ENCODE data around the gene C15orf39. TPM values are rescaled to one million over a fixed set of nuclear protein-coding genes. Genes with fewer than 3 reads are reported as not detected.
A peak's percentile ranks its signal among the peaks of the same experiment; 100 is the strongest.

The C15orf39 gene
- total RNA-seq, 1 donor from 2014 or later = 15.0 TPM

GRCh38 chr15:75208501-75209288 is 7.0 kb downstream of the C15orf39 start:
- H3K4me1 ChIP-seq = peaks cover 100% of the 10 kb centered on the region
- H3K27ac ChIP-seq (replicated peaks) = peak overlapping the region; percentile 25
- H3K4me3 ChIP-seq = no peak overlapping the region
- no peak for DNase-seq
- intact Hi-C loops (cut with micrococcal nuclease) = no loop called here
- H3K27me3 ChIP-seq (ENCODE audit: low read depth) = no peaks in the 10 kb centered on the region
- TF ChIP-seq, protein P1, sequence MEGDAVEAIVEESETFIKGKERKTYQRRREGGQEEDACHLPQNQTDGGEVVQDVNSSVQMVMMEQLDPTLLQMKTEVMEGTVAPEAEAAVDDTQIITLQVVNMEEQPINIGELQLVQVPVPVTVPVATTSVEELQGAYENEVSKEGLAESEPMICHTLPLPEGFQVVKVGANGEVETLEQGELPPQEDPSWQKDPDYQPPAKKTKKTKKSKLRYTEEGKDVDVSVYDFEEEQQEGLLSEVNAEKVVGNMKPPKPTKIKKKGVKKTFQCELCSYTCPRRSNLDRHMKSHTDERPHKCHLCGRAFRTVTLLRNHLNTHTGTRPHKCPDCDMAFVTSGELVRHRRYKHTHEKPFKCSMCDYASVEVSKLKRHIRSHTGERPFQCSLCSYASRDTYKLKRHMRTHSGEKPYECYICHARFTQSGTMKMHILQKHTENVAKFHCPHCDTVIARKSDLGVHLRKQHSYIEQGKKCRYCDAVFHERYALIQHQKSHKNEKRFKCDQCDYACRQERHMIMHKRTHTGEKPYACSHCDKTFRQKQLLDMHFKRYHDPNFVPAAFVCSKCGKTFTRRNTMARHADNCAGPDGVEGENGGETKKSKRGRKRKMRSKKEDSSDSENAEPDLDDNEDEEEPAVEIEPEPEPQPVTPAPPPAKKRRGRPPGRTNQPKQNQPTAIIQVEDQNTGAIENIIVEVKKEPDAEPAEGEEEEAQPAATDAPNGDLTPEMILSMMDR (IDR thresholded peaks at IDR 0.05; ENCODE audit: borderline replicate concordance) = no peak
- peaks cover 78% of the 10 kb centered on the region for H3K36me3 ChIP-seq
- no peaks in the 10 kb centered on the region for H3K9me3 ChIP-seq (replicated peaks)

DNA sequence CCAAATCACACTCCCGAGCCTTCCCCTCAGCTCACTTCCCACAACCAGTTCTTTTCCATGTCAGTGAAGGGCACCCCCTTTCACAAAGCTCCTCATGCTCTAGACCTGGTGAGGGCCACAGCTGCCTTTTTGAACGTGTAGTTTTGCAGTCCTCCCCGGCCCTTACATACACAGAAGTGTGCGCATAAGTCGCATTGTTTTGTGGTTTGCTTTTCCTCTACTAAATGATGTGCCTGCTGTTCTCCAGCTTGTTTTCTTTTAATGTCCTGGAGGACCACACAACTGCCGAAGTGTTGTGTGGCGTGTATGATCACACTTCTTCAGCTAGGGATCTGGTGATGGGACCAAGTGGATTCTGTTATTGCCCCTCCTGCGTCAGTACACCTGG is 7.6 kb downstream of the C15orf39 start:
- no peak for DNase-seq
- no peaks in the 10 kb centered on the region for H3K27me3 ChIP-seq (ENCODE audit: low read depth)
- H3K4me3 ChIP-seq = no peak overlapping the region
- peaks cover 98% of the 10 kb centered on the region for H3K4me1 ChIP-seq
- intact Hi-C loops (cut with micrococcal nuclease) = no loop called here
- no peaks in the 10 kb centered on the region for H3K9me3 ChIP-seq (replicated peaks)
- TF ChIP-seq, protein P1 (IDR thresholded peaks at IDR 0.05; ENCODE audit: borderline replicate concordance) = no peak
- H3K36me3 ChIP-seq = peaks cover 78% of the 10 kb centered on the region
- no peak overlapping the region for H3K27ac ChIP-seq (replicated peaks)

GRCh38 chr15:75210811-75211230 is 9.1 kb downstream of the C15orf39 start:
- intact Hi-C loops (cut with micrococcal nuclease) = no loop called here
- no peak overlapping the region for H3K27ac ChIP-seq (replicated peaks)
- no peak overlapping the region for H3K4me3 ChIP-seq
- peaks cover 83% of the 10 kb centered on the region for H3K4me1 ChIP-seq
- H3K9me3 ChIP-seq (replicated peaks) = no peaks in the 10 kb centered on the region
- DNase-seq = no peak
- TF ChIP-seq, protein P1 (IDR thresholded peaks at IDR 0.05; ENCODE audit: borderline replicate concordance) = no peak
- H3K27me3 ChIP-seq (ENCODE audit: low read depth) = no peaks in the 10 kb centered on the region
- H3K36me3 ChIP-seq = peaks cover 81% of the 10 kb centered on the region

DNA sequence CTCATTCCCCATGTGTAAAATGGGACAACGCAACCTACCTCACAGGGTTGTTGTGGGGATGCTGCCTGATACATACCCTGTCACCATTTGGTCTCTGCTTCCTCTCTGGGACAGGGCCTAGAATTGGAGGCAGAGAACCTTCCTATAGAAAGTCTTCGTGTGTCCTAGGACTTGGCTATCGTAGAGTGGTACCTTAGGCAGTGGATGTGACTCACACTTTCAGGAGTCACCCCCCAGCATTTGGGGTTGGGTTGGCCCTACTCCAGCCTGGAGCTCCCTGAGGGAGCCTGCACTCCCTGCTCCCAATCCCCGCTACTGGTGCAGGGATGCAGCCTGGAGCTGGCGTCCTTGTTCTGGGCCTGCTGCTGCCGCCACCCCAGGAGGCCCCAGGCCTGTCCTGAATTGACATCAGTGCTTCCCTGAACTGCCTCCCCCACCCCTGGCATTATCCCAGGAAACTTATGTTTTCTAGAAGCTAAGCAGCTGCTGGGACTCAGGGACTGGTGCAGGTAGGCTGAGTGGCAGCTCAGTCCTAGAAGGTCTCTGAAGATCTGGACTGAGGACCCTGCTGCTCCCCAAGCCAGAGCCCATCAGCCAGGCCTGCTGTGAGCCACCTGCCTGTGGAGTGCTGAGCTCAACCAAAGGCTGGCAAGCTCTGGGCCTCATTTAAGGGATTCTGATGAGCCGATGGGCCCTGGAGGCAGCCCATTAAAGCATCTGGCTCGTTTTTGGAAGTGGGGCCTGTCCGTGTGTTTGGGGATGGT is 9.9 kb downstream of the C15orf39 start:
- no peaks in the 10 kb centered on the region for H3K9me3 ChIP-seq (replicated peaks)
- DNase-seq = no peak
- H3K27ac ChIP-seq (replicated peaks) = no peak overlapping the region
- TF ChIP-seq, protein P1 (IDR thresholded peaks at IDR 0.05; ENCODE audit: borderline replicate concordance) = no peak
- H3K27me3 ChIP-seq (ENCODE audit: low read depth) = no peaks in the 10 kb centered on the region
- intact Hi-C loops (cut with micrococcal nuclease) = no loop called here
- no peak overlapping the region for H3K4me3 ChIP-seq
- H3K36me3 ChIP-seq = peaks cover 73% of the 10 kb centered on the region
- peaks cover 75% of the 10 kb centered on the region for H3K4me1 ChIP-seq

DNA sequence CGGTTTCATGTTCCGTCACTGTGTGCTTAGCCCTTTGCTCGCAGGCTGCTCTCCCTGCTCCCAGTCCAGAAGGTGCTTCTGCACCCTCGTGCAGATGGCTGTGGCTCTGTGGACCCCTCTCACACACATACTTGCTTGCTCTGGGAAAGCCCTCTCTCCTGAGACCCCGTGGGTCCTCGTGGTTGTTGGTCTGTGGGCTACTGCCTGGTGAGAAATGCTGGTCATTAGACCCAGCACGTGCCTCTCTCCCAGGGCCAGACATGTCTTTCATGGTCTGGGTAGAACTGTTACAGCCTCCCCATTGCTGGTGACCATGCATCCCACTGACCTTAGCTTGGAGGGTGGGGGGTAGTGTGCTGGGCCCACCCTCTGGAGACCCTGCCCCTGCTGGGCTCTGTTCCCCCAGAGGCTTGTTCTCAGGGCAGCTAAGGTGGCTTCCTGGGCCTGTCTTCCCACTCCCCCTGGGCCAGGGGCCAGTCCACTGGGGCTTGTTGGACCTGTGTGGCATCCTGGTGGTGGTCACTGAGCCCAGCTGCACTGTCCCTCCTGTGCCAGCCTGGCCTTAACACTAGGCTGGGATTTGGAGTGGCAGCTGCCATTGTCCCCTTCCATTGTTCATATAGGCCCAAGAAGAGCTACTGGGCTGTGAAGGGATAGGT is 10.6 kb downstream of the C15orf39 start:
- no peak for DNase-seq
- intact Hi-C loops (cut with micrococcal nuclease) = no loop called here
- Histone ChIP-seq H3K4me3 (no peak overlapping the region), H3K27me3 (ENCODE audit: low read depth) (no peaks in the 10 kb centered on the region), H3K9me3 (replicated peaks) (no peaks in the 10 kb centered on the region), H3K27ac (replicated peaks) (no peak overlapping the region), H3K36me3 (peaks cover 66% of the 10 kb centered on the region), H3K4me1 (peaks cover 68% of the 10 kb centered on the region)
- TF ChIP-seq, protein P1 (IDR thresholded peaks at IDR 0.05; ENCODE audit: borderline replicate concordance) = no peak

All from left ventricle myocardium inferior (tissue), 1 donor.